ENCODE results near the gene NEDD4. TPM values are rescaled to one million over a fixed set of nuclear protein-coding genes. Genes with fewer than 3 reads are reported as not detected.

Gene NEDD4
- 8.6 TPM for polyA plus RNA-seq (2012; ENCODE audit: insufficient read depth, insufficient read length, low read depth)

DNA sequence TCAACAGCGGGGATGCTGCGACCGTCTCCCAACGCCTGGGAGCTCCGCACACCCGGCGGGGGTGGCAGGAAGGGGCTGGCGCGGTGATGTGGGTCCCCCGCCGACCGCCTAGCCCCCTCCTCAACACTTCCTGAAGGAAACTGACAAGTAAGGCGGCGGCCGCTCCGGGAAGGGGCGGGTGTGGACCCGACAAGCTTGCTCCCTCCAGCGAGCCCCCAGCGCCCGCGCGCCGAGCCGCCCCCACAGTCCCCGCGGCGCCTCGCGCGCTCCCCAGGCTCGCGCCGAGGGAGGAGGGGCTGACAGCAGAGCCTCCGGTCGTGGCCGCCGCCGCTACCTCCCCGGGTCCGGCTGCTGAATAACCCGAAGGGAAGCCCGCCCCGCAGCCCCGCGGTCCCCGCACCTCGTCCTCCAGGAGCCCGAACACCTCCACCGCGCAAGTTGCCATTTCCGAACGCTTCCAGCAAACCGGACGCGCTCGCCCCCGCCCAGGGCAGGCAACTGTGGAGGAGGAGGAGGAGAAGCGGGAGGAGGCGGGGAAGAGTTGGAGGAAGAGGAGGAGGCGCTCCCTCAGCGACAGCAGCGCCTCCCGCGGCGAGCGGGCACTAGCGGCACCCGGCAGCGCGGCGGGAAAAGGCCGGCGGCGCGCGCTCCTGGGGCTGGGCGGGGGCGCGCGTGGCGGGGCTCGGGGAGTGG lies at the start of gene NEDD4:
Gene NEDD4 (minus strand): TSS at position 502 of the 693 bp plus-strand sequence. CDS start 57 bp downstream, at position 445.
- no peaks in the 10 kb centered on the region for H3K9me3 ChIP-seq
- no peaks in the 10 kb centered on the region for H3K27me3 ChIP-seq
- H3K36me3 ChIP-seq: no peaks in the 10 kb centered on the region; the same call in 1 of the 2 replicates
- DNase-seq: peak; percentile 92
- peak within 1 kb of the TSS; percentile 83 for H3K4me3 ChIP-seq (ENCODE audit: low read depth, low read length)
- H3K4me1 ChIP-seq: peaks cover 8% of the 10 kb centered on the region
- TF ChIP-seq CTCF (IDR thresholded peaks at IDR 0.05; ENCODE audit: low read depth, low read length): peak; percentile 55

GRCh38 chr15:56042498-56042897 lies 49.1 kb upstream of the NEDD4 start:
- H3K27me3 ChIP-seq: no peaks in the 10 kb centered on the region
- TF ChIP-seq CTCF (IDR thresholded peaks at IDR 0.05; ENCODE audit: low read depth, low read length): no peak
- H3K36me3 ChIP-seq: no peaks in the 10 kb centered on the region
- DNase-seq: no peak
- H3K4me1 ChIP-seq: peaks cover 10% of the 10 kb centered on the region
- no peaks in the 10 kb centered on the region for H3K9me3 ChIP-seq
- H3K4me3 ChIP-seq (ENCODE audit: low read depth, low read length): no peak overlapping the region

DNA sequence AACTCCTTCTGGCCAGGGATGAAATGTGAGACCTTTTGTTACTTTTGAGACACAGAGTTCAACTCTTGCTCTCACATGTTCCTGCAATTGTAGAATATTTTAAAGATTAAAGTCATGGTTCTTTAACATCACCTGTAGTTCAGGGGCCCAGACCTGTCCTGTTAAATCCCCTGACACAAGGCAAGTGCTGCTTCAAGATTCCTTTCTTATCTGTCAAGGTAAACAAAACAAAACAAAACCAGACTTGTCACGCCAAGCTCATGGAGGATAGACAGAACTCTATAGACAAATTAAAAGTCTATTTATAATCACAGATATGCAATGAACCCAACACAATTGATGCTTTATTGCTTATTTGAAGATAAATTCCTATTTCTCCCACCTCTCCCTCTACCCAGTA lies 48.6 kb upstream of the NEDD4 start:
- Histone ChIP-seq H3K36me3 (no peaks in the 10 kb centered on the region), H3K4me3 (ENCODE audit: low read depth, low read length) (no peak overlapping the region), H3K9me3 (no peaks in the 10 kb centered on the region), H3K27me3 (no peaks in the 10 kb centered on the region), H3K4me1 (peaks cover 10% of the 10 kb centered on the region)
- no peak for DNase-seq
- TF ChIP-seq CTCF (IDR thresholded peaks at IDR 0.05; ENCODE audit: low read depth, low read length): no peak

DNA sequence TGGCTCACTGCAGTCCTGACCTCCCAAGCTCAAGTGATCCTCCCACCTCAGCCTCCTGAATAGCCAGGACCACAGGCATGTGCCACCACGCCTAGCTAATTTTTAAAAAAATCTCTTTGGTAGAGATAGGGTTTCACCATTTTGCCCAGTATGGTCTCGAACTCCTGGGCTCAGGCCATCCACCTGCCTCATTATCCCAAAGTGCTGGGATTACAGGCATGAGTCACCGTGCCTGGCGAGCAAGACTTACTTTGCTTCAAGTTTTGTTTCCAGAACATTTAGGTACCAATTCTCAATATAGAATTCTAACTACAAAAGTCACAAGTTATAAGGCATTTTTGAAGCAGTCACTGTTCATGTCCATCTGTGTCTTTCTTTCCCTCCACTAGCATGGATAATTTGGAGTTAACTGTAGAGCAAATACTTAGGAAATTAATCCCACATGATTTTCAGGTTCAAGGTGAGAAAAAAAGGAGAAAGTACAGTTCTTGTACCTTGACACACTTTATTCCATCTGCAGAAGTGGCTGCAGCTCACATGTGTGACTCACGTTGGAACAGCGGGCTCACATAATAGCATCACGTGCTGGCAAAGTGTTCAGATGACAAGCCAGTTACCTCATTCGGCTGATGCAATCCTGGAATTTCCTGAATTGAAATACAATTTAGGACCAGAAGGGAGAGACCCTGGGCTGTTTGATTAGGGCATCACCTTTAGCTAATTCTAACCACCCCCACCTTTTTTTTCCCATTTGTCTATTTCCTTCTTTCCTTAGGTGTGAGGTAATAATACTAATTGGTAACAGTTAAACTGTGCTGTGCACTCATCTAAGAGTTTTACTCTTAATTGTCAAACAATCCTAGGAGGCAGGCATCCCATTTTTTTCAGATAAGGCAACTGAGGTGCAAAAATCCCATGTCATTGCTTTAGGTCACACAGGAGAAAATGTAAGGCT lies 46.9 kb upstream of the NEDD4 start:
- Histone ChIP-seq H3K36me3 (no peaks in the 10 kb centered on the region), H3K4me1 (peaks cover 10% of the 10 kb centered on the region), H3K27me3 (no peaks in the 10 kb centered on the region), H3K9me3 (no peaks in the 10 kb centered on the region), H3K4me3 (ENCODE audit: low read depth, low read length) (no peak overlapping the region)
- TF ChIP-seq CTCF (IDR thresholded peaks at IDR 0.05; ENCODE audit: low read depth, low read length): no peak
- peak; percentile 61 for DNase-seq

DNA sequence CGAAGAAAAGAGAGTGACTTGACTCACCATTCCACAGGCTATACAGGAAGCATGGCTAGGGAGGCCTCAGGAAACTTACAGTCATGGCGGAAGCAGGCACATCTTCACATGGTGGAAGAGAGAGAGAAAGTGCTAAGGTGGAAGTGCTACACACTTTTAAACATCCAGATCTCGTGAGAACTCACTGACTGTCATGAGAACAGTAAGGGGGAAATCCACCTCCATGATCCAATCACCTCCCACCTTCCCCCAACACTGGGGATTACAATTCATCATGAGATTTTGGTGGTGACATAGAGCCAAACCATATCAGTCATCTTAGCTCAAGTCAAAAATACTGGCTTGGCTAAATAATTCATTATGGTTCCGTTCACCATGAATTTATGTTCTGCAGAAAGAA lies 45.3 kb upstream of the NEDD4 start:
- Histone ChIP-seq H3K36me3 (no peaks in the 10 kb centered on the region), H3K4me3 (ENCODE audit: low read depth, low read length) (no peak overlapping the region), H3K9me3 (no peaks in the 10 kb centered on the region), H3K4me1 (peaks cover 10% of the 10 kb centered on the region), H3K27me3 (no peaks in the 10 kb centered on the region)
- no peak for DNase-seq
- TF ChIP-seq CTCF (IDR thresholded peaks at IDR 0.05; ENCODE audit: low read depth, low read length): no peak
